Left kidney (tissue), 2 donors: ENCODE data around the gene GFOD1. TPM values are rescaled to one million over a fixed set of nuclear protein-coding genes. Genes with fewer than 3 reads are reported as not detected.
"Not testable (repeated sequence)": the region's sequence is repeated elsewhere in the genome, so short reads cannot be mapped to it uniquely, and the experiment has no call there.

Experiments
- DNase-seq: peaks from one replicate; pipeline ENCODE4 v3.0.0-alpha.2; 2013
- polyA plus RNA-seq: library from polyadenylated mRNA; unstranded; fragments of 120-200 nt; gene quantifications from one replicate; pipeline ENCODE4 v1.2.1, GENCODE V29; 2013; ENCODE audit not compliant: insufficient read length

Gene GFOD1
- polyA plus RNA-seq, 1 donor = 2.3 TPM

GRCh38 chr6:13441778-13442177, 45.6 kb downstream of the GFOD1 start:
- no peak for DNase-seq

- DNase-seq = no peak
Observed at GRCh38 chr6:13439644-13440043, 47.8 kb downstream of the GFOD1 start.

- DNase-seq = no peak
Observed at GRCh38 chr6:13438126-13438525, 49.3 kb downstream of the GFOD1 start.

GRCh38 chr6:13437218-13437996, 50.0 kb downstream of the GFOD1 start:
- DNase-seq = no peak

- DNase-seq = no peak
Observed at GRCh38 chr6:13436399-13437217, 50.8 kb downstream of the GFOD1 start.

GRCh38 chr6:13435477-13436246, 51.7 kb downstream of the GFOD1 start:
- DNase-seq = no peak

GRCh38 chr6:13434777-13435176, 52.6 kb downstream of the GFOD1 start:
- DNase-seq = no peak

- not testable (repeated sequence) for DNase-seq
Observed at GRCh38 chr6:13434135-13434775, 53.1 kb downstream of the GFOD1 start.

- DNase-seq = no peak
Observed at GRCh38 chr6:13433709-13434121, 53.7 kb downstream of the GFOD1 start.

GRCh38 chr6:13432526-13433184, 54.7 kb downstream of the GFOD1 start:
- no peak for DNase-seq

- DNase-seq = no peak
Observed at GRCh38 chr6:13431861-13432465, 55.4 kb downstream of the GFOD1 start.

GRCh38 chr6:13431059-13431656, 56.2 kb downstream of the GFOD1 start:
- DNase-seq = no peak

GRCh38 chr6:13429406-13429753, 58.0 kb downstream of the GFOD1 start:
- DNase-seq = no peak

GRCh38 chr6:13428583-13429405, 58.6 kb downstream of the GFOD1 start:
- no peak for DNase-seq

- DNase-seq = peak; percentile 19
Observed at GRCh38 chr6:13427801-13428582, 59.4 kb downstream of the GFOD1 start.

- DNase-seq = no peak
Observed at GRCh38 chr6:13427316-13427715, 60.1 kb downstream of the GFOD1 start.

- no peak for DNase-seq
Observed at GRCh38 chr6:13425943-13426931, 61.2 kb downstream of the GFOD1 start.
